Measurements from ENCODE around the gene MGAT4A.
A peak's percentile ranks its signal among the peaks of the same experiment; 100 is the strongest.

The MGAT4A gene

DNA sequence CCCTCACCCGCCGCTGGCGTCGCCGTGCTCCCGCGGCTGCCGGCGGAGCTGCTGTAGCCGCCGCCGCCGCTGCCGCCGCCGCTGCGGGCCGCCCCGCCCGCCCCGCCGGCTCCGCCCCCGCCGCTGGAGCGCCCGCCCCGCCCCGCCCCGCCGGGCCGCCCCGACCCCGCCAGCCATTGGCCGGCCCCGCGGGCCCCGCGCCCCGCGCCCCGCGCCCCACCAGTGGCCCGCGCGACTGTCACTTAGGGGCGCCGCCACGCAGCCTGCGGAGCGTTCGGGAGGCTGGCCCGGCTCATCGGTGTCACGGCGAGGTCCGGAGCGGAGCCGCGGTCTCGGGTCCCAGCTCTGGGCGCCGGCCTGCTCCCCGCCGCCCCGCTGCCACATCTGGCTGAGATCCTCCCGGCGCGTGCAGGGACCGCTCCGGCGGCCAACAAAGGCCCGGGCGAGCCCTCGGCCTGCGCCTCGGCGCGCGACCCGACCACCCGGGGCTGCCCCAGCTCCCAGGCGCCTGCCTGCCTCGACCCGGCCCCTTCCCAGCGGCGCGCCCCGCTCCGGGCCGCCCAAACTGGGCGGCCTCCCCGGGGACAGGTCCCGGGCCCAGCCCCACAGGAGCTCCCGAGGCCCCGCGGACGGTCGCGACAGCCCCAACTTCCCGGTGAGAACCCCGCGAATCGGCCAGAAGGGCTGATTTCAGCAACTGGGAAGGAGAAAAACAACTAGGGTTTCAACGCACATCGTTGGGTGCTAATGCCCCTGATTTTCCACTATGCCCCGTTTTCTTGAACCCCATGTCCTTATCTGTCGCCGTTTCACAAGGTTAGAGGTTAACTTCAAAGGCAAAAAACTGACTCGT is at the start of gene MGAT4A:
Gene MGAT4A, minus strand, starts transcription at position 92 of the 853 bp plus-strand sequence. CDS start 4,800 bp downstream, outside the sequence.
- Histone ChIP-seq H3K9ac (ENCODE audit: low read depth, low read length, poor library complexity, severe bottlenecking) (peak within 1 kb of the TSS; percentile 73), H3K9me3 (ENCODE audit: insufficient read depth, low read depth, low read length) (no peaks in the 10 kb centered on the region), H3K4me1 (ENCODE audit: insufficient read depth, low read length, poor library complexity, severe bottlenecking) (peaks cover 59% of the 10 kb centered on the region), H4K20me1 (ENCODE audit: insufficient read depth, low read length, poor library complexity, severe bottlenecking) (peaks cover 11% of the 10 kb centered on the region), H2AFZ (ENCODE audit: low read length) (peak within 1 kb of the TSS; percentile 69), H3K27me3 (ENCODE audit: insufficient read depth, low read length, poor library complexity, severe bottlenecking) (no peaks in the 10 kb centered on the region), H3K9me2 (replicated peaks; ENCODE audit: low read depth, low read length) (no peaks in the 10 kb centered on the region), H3K4me3 (ENCODE audit: low read length, poor library complexity, severe bottlenecking) (peak within 1 kb of the TSS; percentile 76), H3K4me2 (ENCODE audit: low read depth, low read length, poor library complexity, severe bottlenecking) (peak within 1 kb of the TSS; percentile 86), H3K79me2 (ENCODE audit: insufficient read depth, low read length) (peaks cover 48% of the 10 kb centered on the region), H3F3A (ENCODE audit: low read depth) (no peaks in the 10 kb centered on the region; the same call in 1 of the 2 replicates), H3K36me3 (ENCODE audit: insufficient read depth, low read length) (no peaks in the 10 kb centered on the region)
- TF ChIP-seq EZH2phosphoT487 (IDR thresholded peaks at IDR 0.05; ENCODE audit: borderline replicate concordance) = no peak
- TF ChIP-seq, protein P1, sequence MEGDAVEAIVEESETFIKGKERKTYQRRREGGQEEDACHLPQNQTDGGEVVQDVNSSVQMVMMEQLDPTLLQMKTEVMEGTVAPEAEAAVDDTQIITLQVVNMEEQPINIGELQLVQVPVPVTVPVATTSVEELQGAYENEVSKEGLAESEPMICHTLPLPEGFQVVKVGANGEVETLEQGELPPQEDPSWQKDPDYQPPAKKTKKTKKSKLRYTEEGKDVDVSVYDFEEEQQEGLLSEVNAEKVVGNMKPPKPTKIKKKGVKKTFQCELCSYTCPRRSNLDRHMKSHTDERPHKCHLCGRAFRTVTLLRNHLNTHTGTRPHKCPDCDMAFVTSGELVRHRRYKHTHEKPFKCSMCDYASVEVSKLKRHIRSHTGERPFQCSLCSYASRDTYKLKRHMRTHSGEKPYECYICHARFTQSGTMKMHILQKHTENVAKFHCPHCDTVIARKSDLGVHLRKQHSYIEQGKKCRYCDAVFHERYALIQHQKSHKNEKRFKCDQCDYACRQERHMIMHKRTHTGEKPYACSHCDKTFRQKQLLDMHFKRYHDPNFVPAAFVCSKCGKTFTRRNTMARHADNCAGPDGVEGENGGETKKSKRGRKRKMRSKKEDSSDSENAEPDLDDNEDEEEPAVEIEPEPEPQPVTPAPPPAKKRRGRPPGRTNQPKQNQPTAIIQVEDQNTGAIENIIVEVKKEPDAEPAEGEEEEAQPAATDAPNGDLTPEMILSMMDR (conservative IDR thresholded peaks at IDR 0.05; ENCODE audit: low read length) = no peak

DNA sequence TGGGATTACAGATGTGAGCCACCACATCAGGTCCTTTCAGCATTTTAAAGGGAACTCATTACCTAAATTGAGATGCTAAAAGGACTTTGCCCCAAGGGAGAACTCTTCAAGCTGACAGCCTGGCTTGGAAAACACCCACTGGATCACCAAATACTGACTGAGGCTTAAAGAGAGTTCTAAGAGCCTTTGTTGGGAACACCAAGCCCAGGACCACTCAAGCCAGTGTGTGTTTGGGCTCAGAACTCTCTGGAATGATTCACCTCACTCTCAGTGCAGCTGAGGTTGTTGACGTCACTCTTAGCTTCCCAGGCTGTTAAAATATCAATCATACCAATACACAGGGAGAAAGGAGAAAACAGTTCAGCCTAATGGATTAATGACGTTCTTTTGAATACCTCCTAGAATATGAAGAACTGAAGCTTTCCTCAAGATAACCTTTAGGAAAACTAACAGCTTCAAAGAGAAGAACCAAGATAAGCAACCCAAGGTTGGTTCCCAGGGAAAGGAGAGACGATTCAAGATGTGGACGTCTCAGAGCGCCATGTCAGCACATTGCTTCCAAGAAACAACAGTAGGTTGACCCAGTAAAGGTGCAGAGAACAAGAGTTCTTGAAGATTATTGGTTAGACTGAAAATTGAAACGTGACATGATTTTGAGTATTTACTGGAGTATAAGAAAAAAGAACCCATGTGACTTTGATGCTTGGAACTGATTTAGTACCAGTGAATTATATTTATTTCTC is 48.0 kb upstream of the MGAT4A start:
- H2AFZ ChIP-seq (ENCODE audit: low read length) = no peak overlapping the region
- H3K36me3 ChIP-seq (ENCODE audit: insufficient read depth, low read length) = no peaks in the 10 kb centered on the region
- no peak overlapping the region for H3K9ac ChIP-seq (ENCODE audit: low read depth, low read length, poor library complexity, severe bottlenecking)
- no peaks in the 10 kb centered on the region for H3K9me2 ChIP-seq (replicated peaks; ENCODE audit: low read depth, low read length)
- H3K4me2 ChIP-seq (ENCODE audit: low read depth, low read length, poor library complexity, severe bottlenecking) = no peak overlapping the region
- H4K20me1 ChIP-seq (ENCODE audit: insufficient read depth, low read length, poor library complexity, severe bottlenecking) = no peaks in the 10 kb centered on the region
- no peak overlapping the region for H3K4me3 ChIP-seq (ENCODE audit: low read length, poor library complexity, severe bottlenecking)
- H3K9me3 ChIP-seq (ENCODE audit: insufficient read depth, low read depth, low read length) = peaks cover 11% of the 10 kb centered on the region; the same call in 1 of the 2 replicates
- H3K27me3 ChIP-seq (ENCODE audit: insufficient read depth, low read length, poor library complexity, severe bottlenecking) = no peaks in the 10 kb centered on the region
- no peaks in the 10 kb centered on the region for H3K79me2 ChIP-seq (ENCODE audit: insufficient read depth, low read length)
- TF ChIP-seq EZH2phosphoT487 (IDR thresholded peaks at IDR 0.05; ENCODE audit: borderline replicate concordance) = no peak
- TF ChIP-seq, protein P1 (conservative IDR thresholded peaks at IDR 0.05; ENCODE audit: low read length) = no peak
- H3K4me1 ChIP-seq (ENCODE audit: insufficient read depth, low read length, poor library complexity, severe bottlenecking) = no peaks in the 10 kb centered on the region
- H3F3A ChIP-seq (ENCODE audit: low read depth) = no peaks in the 10 kb centered on the region

DNA sequence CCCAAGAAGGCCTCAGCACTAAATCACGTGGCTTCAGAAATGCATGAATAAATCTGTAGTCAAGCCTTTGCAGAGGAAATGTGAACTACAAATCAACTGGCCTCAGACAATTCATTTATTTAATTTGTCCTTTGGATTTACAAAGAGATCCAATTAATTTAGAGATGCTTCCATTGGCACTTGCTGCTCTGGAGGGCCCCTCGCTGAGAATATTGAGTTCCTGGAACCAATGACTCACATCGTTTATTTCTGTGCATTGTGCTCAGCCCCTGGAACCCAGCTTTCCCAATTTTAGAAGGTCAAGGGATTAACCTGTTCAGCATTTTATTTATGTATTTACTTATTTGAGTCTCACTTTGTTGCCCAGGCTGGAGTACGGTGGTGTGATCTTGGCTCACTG is 47.2 kb upstream of the MGAT4A start:
- Histone ChIP-seq H3F3A (ENCODE audit: low read depth) (no peaks in the 10 kb centered on the region), H2AFZ (ENCODE audit: low read length) (no peak overlapping the region), H4K20me1 (ENCODE audit: insufficient read depth, low read length, poor library complexity, severe bottlenecking) (no peaks in the 10 kb centered on the region), H3K9me2 (replicated peaks; ENCODE audit: low read depth, low read length) (no peaks in the 10 kb centered on the region), H3K79me2 (ENCODE audit: insufficient read depth, low read length) (no peaks in the 10 kb centered on the region), H3K4me1 (ENCODE audit: insufficient read depth, low read length, poor library complexity, severe bottlenecking) (no peaks in the 10 kb centered on the region), H3K4me2 (ENCODE audit: low read depth, low read length, poor library complexity, severe bottlenecking) (no peak overlapping the region), H3K27me3 (ENCODE audit: insufficient read depth, low read length, poor library complexity, severe bottlenecking) (no peaks in the 10 kb centered on the region), H3K9me3 (ENCODE audit: insufficient read depth, low read depth, low read length) (peaks cover 11% of the 10 kb centered on the region; the same call in 1 of the 2 replicates), H3K4me3 (ENCODE audit: low read length, poor library complexity, severe bottlenecking) (no peak overlapping the region), H3K36me3 (ENCODE audit: insufficient read depth, low read length) (no peaks in the 10 kb centered on the region), H3K9ac (ENCODE audit: low read depth, low read length, poor library complexity, severe bottlenecking) (no peak overlapping the region)
- no peak for TF ChIP-seq EZH2phosphoT487 (IDR thresholded peaks at IDR 0.05; ENCODE audit: borderline replicate concordance)
- TF ChIP-seq, protein P1 (conservative IDR thresholded peaks at IDR 0.05; ENCODE audit: low read length) = no peak

All from Loucy (cell line).